K562 (cell line): Measurements from ENCODE around the gene CSNK1G1. TPM values are rescaled to one million over a fixed set of nuclear protein-coding genes. Genes with fewer than 3 reads are reported as not detected.

ENCODE experiments used
- BACH1 ChIP-seq: fragments of 200-800 bp; sonication (Bioruptor generic); IDR thresholded peaks from 2 replicates; pipeline ENCODE4 v1.6.1; 2016; ENCODE audit warnings: missing genetic modification characterization, missing compliant biosample characterization
- BRD4 ChIP-seq: fragments of 200-600 bp; sonication (generic); IDR thresholded peaks from 2 replicates; pipeline ENCODE4 v1.6.1; 2017; ENCODE audit warnings: inconsistent platforms
- CSDE1 ChIP-seq, 2 experiments: fragments of 450-650 bp; IDR thresholded peaks; 2 replicates each; pipeline ENCODE4 v1.6.1; 2016; ENCODE audit warnings: mild to moderate bottlenecking in 1 of 2
- CTCF ChIP-seq, 3 experiments: IDR thresholded peaks in 2 of 3; conservative IDR thresholded peaks in 1 of 3; 2 replicates each; pipeline ENCODE4 v1.5.1; 2011 to 2012; ENCODE audit warnings: low read length in 3 of 3, mild to moderate bottlenecking in 3 of 3, control low read depth in 2 of 3, improper control_type of control experiment in 1 of 3, inconsistent platforms in 1 of 3, low read depth in 1 of 3, mixed read lengths in 1 of 3, moderate library complexity in 1 of 3; ENCODE audit not compliant: insufficient read depth in 2 of 3
- EP400 ChIP-seq: fragments of 450-650 bp; IDR thresholded peaks from 2 replicates; pipeline ENCODE4 v1.6.1; 2017; ENCODE audit warnings: antibody characterized with exemption, mild to moderate bottlenecking, moderate library complexity
- FOXK1 ChIP-seq: sonication (generic); formaldehyde crosslinking; IDR thresholded peaks from 2 replicates; pipeline ENCODE4 v1.8.0; 2022; ENCODE audit warnings: missing genetic modification reagents, mild to moderate bottlenecking, borderline replicate concordance
- FOXP4 ChIP-seq: sonication (generic); formaldehyde crosslinking; IDR thresholded peaks from 2 replicates; pipeline ENCODE4 v1.8.0; 2022; ENCODE audit warnings: mild to moderate bottlenecking, missing genetic modification reagents, borderline replicate concordance
- HES1 ChIP-seq: fragments of 450-650 bp; IDR thresholded peaks from 2 replicates; pipeline ENCODE4 v1.6.1; 2016; ENCODE audit warnings: low read depth, mild to moderate bottlenecking, moderate library complexity
- SAFB ChIP-seq: fragments of 200-400 bp; formaldehyde crosslinking; IDR thresholded peaks from 2 replicates; pipeline ENCODE4 v1.6.1; 2017; ENCODE audit warnings: low read depth, low read length, borderline replicate concordance
- SETDB1 ChIP-seq: IDR thresholded peaks from one replicate; pipeline ENCODE4 v1.6.1; 2012; ENCODE audit warnings: low read length, control low read depth, inconsistent platforms
- SMARCA4 ChIP-seq: fragments of 450-650 bp; IDR thresholded peaks from 2 replicates; pipeline ENCODE4 v1.6.1; 2016
- SMARCC2 ChIP-seq: fragments of 450-650 bp; IDR thresholded peaks from 2 replicates; pipeline ENCODE4 v1.6.1; 2017; ENCODE audit warnings: antibody characterized with exemption, moderate library complexity, mild to moderate bottlenecking, low read depth
- STAG1 ChIP-seq: sonication (generic); formaldehyde crosslinking; IDR thresholded peaks from 2 replicates; pipeline ENCODE4 v1.5.0; 2020; ENCODE audit warnings: missing genetic modification reagents, borderline replicate concordance
- TFE3 ChIP-seq: fragments of 450-650 bp; formaldehyde crosslinking; IDR thresholded peaks from 2 replicates; pipeline ENCODE4 v1.4.0; 2020; ENCODE audit warnings: mild to moderate bottlenecking, mixed read lengths
- ZBTB7A ChIP-seq: IDR thresholded peaks from 2 replicates; pipeline ENCODE4 v1.6.1; 2011; ENCODE audit warnings: low read depth, mild to moderate bottlenecking, low read length, moderate library complexity, borderline replicate concordance; ENCODE audit not compliant: control insufficient read depth
- ZC3H8 ChIP-seq: fragments of 450-650 bp; IDR thresholded peaks from 2 replicates; pipeline ENCODE4 v1.6.1; 2017
- ZNF277 ChIP-seq: fragments of 250-450 bp; sonication (Bioruptor Pico); IDR thresholded peaks from 2 replicates; pipeline ENCODE4 v1.8.0; 2022; ENCODE audit warnings: inconsistent platforms, mild to moderate bottlenecking, moderate library complexity, borderline replicate concordance
- polyA plus RNA-seq, 8 experiments: library from polyadenylated mRNA; depleted of rRNA in 4 of 8; stranded (reverse) in 5 of 8; unstranded in 3 of 8; fragments of >200 nt; fragmentation: Nextera tagmentation in 2 of 8; fragmentation: Illumina TruSeq in 1 of 8; extraction: Ambion mirVana in 2 of 8; extraction: Trizol in 1 of 8; gene quantifications; 2 replicates each; pipeline versions ENCODE4 v1.2.1 to v1.2.3, GENCODE V29; 2011 to 2014; ENCODE audit warnings: inconsistent platforms in 1 of 8, missing spikeins in 1 of 8
- total RNA-seq, 7 experiments: library from RNA; depleted of rRNA in 6 of 7; stranded (reverse); fragments of >200 nt in 6 of 7; fragmentation: Illumina TruSeq in 2 of 7; extraction: Trizol in 2 of 7; gene quantifications; 2 replicates each; pipeline versions ENCODE4 v1.2.1 to v1.2.3, GENCODE V29; 2011 to 2021; ENCODE audit warnings: low replicate concordance in 1 of 7

The CSNK1G1 gene
- total and polyA plus RNA-seq, 9 of the 15 experiments (the other 6 are each of a cell fraction or from before 2014, with no cell fraction given), result 4.5 to 18.5 (median 9.5) TPM

DNA sequence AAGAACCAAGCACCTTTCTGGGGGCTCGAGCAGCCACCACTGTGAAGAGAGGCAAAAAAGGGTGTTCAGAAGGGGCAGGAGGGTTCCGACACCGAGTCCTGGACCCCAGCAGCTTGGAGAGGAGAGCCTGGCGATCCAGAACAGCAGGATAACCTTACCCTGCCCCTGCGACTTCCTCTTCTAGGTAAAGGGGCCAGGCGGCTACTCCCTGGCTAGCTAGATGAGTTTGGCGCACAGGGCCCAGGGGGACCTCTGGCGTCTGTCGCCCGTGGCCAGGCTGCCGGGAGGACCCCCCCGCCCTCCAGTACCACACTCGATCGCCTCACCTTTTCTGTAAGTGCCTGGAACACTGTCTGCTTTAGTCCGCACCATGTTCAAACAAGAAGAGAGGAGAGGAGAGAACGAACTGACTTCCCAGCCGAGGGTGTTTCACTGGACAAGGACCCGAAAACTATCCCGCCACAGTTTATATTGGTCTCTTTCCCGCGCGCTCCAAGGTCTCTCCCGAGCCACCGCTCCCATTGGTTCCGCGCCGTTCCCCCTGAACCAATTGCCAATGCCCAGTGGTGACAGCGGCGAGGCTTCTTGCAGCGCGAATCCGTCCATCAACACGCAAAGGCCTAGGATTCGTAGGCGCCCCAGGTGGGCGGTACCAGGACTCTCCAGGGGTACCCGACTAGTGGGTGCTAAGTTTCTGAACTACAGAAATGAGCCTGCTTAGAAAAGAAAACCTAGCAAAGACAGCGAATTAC, 25.2 kb upstream of the CSNK1G1 start, which contains the start of gene PCLAF (continued):
- no peak for TF ChIP-seq ZC3H8
- no peak for TF ChIP-seq SAFB
- peak; percentile 56; the same call in 1 of the 2 replicates for TF ChIP-seq FOXK1 (CRISPR knock-in tag)
- peak; percentile 86 for TF ChIP-seq EP400
- peak; percentile 53; the same call in 1 of the 2 replicates for TF ChIP-seq SMARCC2
- TF ChIP-seq FOXP4 (CRISPR knock-in tag), result no peak
- no peak for TF ChIP-seq SETDB1
- no peak for TF ChIP-seq SMARCA4
- TF ChIP-seq ZNF277 (CRISPR knock-in tag), result no peak
- TF ChIP-seq STAG1 (CRISPR knock-in tag), result no peak
- 0 out of 2 replicates have a peak, but pooled peaks have one; percentile 43 for TF ChIP-seq BRD4
- TF ChIP-seq CTCF (IDR thresholded peaks at IDR 0.05 in 2 of 3, conservative IDR thresholded peaks at IDR 0.05 in 1 of 3; ENCODE audit: insufficient read depth in 2 of 3, low read depth in 1 of 3, low read length in 3 of 3), result peak in 2 of 3 experiments; percentile 23 to 28; a peak in 4 of 6 replicates
- no peak for TF ChIP-seq CSDE1 (IDR thresholded peaks at IDR 0.05)
- no peak for TF ChIP-seq TFE3 (CRISPR knock-in tag)
- TF ChIP-seq ZBTB7A, result peak; percentile 60; the same call in 1 of the 2 replicates
- TF ChIP-seq HES1, result no peak
- no peak for TF ChIP-seq BACH1 (tag)
